Measurements from ENCODE around the gene AATF. TPM values are rescaled to one million over a fixed set of nuclear protein-coding genes. Genes with fewer than 3 reads are reported as not detected.

The AATF gene
- total RNA-seq, 1 donor from 2014 or later: 101 TPM

DNA sequence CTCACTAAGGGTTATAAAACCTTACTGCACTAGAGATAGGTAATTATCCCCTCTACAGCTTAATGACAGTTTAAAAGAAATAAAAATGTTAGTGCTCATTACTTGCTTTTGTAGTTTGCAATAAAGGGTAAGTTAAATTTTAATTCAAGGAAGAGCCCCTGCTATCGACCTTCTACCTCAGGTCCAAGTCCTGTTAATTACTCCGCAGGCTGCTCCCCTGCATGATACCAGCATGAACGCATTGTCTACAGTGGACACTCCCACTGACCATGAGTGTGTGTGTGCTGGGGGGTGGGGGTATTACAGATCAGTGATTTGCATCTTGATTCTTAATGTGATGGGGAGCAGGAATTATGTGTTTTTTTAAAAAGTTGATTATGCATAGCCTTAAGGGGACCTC, 103.1 kb downstream of the AATF start:
- intact Hi-C loops (cut with micrococcal nuclease): no loop called here
- H3K4me3 Mint-ChIP-seq (ENCODE audit: low read depth): no peak overlapping the region
- no peak for DNase-seq (ENCODE audit: low spot score)
- H3K36me3 Mint-ChIP-seq (ENCODE audit: low read depth): peaks cover 20% of the 10 kb centered on the region
- H3K27me3 Mint-ChIP-seq (ENCODE audit: low read depth): no peaks in the 10 kb centered on the region
- H3K4me1 Mint-ChIP-seq (ENCODE audit: low read depth): peaks cover 7% of the 10 kb centered on the region
- H3K27ac Mint-ChIP-seq: no peak overlapping the region
- no peaks in the 10 kb centered on the region for H3K9me3 Mint-ChIP-seq

DNA sequence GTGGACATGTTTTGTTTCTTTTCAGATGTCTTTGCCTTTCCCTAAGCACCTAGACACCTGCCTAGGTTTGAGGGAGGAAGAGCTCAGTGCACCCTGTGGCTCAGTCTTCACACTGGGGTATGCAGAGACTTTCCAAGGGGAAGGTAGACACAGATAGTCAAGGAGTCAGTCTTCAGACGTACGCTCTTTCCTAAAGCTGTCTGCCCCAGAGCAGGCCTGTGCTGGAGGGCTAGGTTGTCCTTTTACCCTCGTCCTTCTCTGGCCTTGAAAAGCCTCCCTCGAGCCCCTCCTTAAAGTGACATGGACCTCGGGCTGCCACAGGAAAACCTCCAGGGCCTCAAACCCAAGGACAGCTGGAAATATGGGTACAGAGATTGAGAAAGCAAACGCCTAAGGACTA, 103.7 kb downstream of the AATF start:
- intact Hi-C loops (cut with micrococcal nuclease): no loop called here
- no peaks in the 10 kb centered on the region for H3K9me3 Mint-ChIP-seq
- H3K27me3 Mint-ChIP-seq (ENCODE audit: low read depth): no peaks in the 10 kb centered on the region
- peaks cover 25% of the 10 kb centered on the region for H3K36me3 Mint-ChIP-seq (ENCODE audit: low read depth)
- H3K4me1 Mint-ChIP-seq (ENCODE audit: low read depth): peaks cover 6% of the 10 kb centered on the region
- no peak overlapping the region for H3K27ac Mint-ChIP-seq
- H3K4me3 Mint-ChIP-seq (ENCODE audit: low read depth): no peak overlapping the region
- DNase-seq (ENCODE audit: low spot score): no peak

DNA sequence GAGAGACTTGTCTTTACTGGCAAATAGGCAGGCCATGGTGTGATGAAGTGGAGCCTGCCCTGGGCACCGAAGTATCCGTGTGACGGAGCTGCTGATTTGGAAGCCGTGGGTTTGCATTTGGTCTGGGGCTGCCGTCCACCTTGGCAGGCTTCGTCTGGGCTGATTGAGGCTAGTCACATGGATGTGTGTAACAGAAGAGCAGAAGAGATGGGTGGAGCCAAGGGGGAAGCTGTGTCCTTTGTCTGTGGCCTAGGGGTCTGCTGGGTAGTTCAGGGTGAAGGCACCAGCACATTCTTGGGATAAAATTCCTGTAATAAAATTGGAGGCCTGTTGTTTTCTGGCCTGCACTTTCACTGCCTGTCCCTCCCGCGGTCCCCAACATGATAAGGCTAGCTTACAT, 106.1 kb downstream of the AATF start:
- intact Hi-C loops (cut with micrococcal nuclease): no loop called here
- no peak overlapping the region for H3K27ac Mint-ChIP-seq

DNA sequence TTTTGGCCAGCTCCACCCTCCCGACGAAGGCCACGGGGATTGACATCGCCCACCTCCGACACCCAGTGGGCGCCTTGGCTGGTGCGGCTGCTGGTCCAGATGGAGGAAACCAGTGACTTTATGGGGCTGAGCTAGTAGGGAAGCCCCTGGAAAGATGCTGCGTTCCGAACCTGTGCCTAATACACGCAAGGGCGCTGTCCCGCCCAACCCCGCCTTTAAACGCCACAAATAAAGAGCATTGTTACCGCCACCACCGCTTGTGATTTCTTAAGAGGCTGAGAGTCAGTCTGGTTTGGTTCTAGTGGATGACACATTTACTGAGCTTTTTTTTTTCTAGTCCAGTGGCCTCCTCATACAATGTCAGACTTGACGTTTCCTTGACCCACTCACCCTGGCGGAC, 107.9 kb downstream of the AATF start:
- no peak for DNase-seq (ENCODE audit: low spot score)
- no peak overlapping the region for H3K27ac Mint-ChIP-seq
- H3K27me3 Mint-ChIP-seq (ENCODE audit: low read depth): no peaks in the 10 kb centered on the region
- no peak overlapping the region for H3K4me3 Mint-ChIP-seq (ENCODE audit: low read depth)
- intact Hi-C loops (cut with micrococcal nuclease): no loop called here
- no peaks in the 10 kb centered on the region for H3K9me3 Mint-ChIP-seq
- peaks cover 24% of the 10 kb centered on the region for H3K36me3 Mint-ChIP-seq (ENCODE audit: low read depth)
- no peaks in the 10 kb centered on the region for H3K4me1 Mint-ChIP-seq (ENCODE audit: low read depth)

More for the DNA sequence above, 106.1 kb downstream of the AATF start:
- Mint-ChIP-seq H3K27me3 (ENCODE audit: low read depth) (no peaks in the 10 kb centered on the region), H3K4me3 (ENCODE audit: low read depth) (no peak overlapping the region), H3K4me1 (ENCODE audit: low read depth) (no peaks in the 10 kb centered on the region), H3K36me3 (ENCODE audit: low read depth) (peaks cover 24% of the 10 kb centered on the region), H3K9me3 (no peaks in the 10 kb centered on the region)
- DNase-seq (ENCODE audit: low spot score): no peak

DNA sequence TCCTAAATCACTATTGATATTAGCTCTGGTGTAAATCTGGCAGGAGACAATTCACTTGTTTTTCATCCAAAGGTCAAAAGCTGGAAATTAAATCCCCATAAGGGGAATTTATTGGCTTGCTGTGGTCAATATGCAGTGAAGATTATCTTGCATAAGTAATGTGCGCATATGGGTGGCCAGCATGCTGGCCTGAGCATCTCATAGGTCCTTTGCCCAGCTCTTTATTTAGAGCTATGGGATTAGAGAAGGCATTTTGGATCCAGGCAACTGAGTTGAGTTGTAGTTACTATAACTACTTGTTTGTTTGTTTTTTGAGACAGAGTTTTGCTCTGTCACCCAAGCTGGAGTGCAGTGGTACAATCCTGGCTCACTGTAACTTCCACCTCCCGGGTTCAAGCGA, 110.7 kb downstream of the AATF start:
- intact Hi-C loops (cut with micrococcal nuclease): no loop called here
- Mint-ChIP-seq H3K4me3 (ENCODE audit: low read depth) (no peak overlapping the region), H3K9me3 (no peaks in the 10 kb centered on the region), H3K36me3 (ENCODE audit: low read depth) (peaks cover 17% of the 10 kb centered on the region), H3K4me1 (ENCODE audit: low read depth) (no peaks in the 10 kb centered on the region), H3K27me3 (ENCODE audit: low read depth) (peaks cover 5% of the 10 kb centered on the region), H3K27ac (no peak overlapping the region)
- DNase-seq (ENCODE audit: low spot score): no peak

DNA sequence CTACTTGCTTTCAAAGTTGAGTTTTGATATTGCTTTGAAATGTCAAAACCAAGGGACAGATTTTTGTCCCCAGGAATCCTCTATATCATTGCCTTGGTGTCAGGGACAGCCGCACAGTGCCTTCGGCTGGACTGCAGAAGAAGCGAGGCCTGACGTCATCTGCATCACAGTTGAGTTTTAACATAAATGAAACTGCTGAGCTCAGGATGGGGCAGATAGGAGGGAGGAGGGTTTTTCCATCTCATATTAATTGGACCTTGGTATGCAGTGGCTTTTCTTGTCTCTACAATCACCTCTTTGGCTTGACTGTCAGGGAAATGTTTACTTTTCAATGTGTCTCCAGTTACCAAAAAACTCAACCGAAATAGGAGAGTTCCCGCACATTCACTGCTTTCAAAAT, 111.3 kb downstream of the AATF start:
- H3K36me3 Mint-ChIP-seq (ENCODE audit: low read depth): peaks cover 17% of the 10 kb centered on the region
- H3K9me3 Mint-ChIP-seq: no peaks in the 10 kb centered on the region

DNA sequence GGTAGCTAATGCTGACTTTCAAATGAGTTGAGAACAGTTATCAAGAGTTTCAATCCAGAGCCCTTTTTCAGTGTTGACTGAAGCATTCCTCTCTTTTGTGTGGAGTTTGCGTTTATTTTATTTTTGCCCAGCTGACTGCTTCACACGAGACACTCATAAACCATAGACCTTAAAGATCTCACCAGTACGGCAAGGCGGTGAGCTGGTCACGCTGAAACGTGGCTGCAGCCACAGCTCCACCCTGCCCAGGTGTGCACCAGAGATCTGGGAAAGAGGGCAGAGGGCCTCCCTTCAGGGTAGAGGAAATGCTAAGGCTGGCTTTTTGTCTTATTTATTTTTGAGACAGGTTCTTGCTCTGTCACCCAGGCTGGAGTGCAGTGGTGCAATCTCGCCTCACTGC, 112.2 kb downstream of the AATF start:
- Mint-ChIP-seq H3K4me3 (ENCODE audit: low read depth) (no peak overlapping the region), H3K9me3 (no peaks in the 10 kb centered on the region), H3K4me1 (ENCODE audit: low read depth) (no peaks in the 10 kb centered on the region), H3K27me3 (ENCODE audit: low read depth) (peaks cover 5% of the 10 kb centered on the region), H3K36me3 (ENCODE audit: low read depth) (peaks cover 17% of the 10 kb centered on the region), H3K27ac (no peak overlapping the region)
- no peak for DNase-seq (ENCODE audit: low spot score)
- intact Hi-C loops (cut with micrococcal nuclease): no loop called here

More for the DNA sequence above, 111.3 kb downstream of the AATF start:
- Mint-ChIP-seq H3K4me3 (ENCODE audit: low read depth) (no peak overlapping the region), H3K4me1 (ENCODE audit: low read depth) (no peaks in the 10 kb centered on the region), H3K27ac (no peak overlapping the region), H3K27me3 (ENCODE audit: low read depth) (peaks cover 5% of the 10 kb centered on the region)
- DNase-seq (ENCODE audit: low spot score): no peak
- intact Hi-C loops (cut with micrococcal nuclease): no loop called here

DNA sequence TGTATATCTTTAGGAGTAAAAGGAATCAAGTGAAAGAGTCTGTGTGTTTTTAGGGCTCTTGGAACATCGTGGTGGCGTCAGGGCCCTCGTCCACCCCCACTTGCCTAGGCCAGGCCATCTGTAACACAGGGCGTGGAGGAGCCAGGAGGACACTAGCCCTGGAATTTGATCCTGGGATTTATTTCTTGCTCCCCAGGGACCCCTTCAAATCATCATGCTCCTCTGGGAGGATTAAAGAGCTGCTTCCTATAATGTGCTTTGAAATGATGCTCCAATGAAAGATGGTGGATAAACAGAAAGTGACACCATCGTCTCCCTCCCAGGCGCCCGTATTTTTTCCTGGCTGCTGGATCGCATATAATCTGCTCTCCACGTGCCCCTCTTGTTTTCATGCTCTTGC, 113.3 kb downstream of the AATF start:
- no peaks in the 10 kb centered on the region for H3K4me1 Mint-ChIP-seq (ENCODE audit: low read depth)
- H3K9me3 Mint-ChIP-seq: no peaks in the 10 kb centered on the region
- no peak overlapping the region for H3K4me3 Mint-ChIP-seq (ENCODE audit: low read depth)
- DNase-seq (ENCODE audit: low spot score): no peak
- intact Hi-C loops (cut with micrococcal nuclease): no loop called here
- peaks cover 10% of the 10 kb centered on the region for H3K27me3 Mint-ChIP-seq (ENCODE audit: low read depth)
- peaks cover 7% of the 10 kb centered on the region for H3K36me3 Mint-ChIP-seq (ENCODE audit: low read depth)
- H3K27ac Mint-ChIP-seq: no peak overlapping the region

DNA sequence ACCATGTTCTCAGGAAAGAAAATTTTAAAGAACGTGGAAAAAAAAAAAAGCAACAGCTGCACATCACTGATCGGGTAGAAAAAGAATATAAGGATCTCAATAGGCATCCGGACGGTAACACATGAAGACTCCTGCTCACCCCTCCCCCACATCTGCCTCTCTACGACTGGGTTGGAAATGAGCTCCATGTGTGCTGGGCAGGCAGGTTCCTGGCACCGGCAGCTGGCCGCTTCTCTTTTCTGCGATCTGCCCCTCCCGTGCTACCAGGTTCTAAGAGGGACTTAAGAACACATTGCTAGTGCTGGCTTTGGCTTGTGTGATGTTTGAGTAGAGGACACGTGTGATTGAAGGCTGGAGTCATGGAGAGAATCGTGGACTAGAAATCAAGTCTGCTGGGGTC, 115.5 kb downstream of the AATF start:
- no peak for DNase-seq (ENCODE audit: low spot score)
- H3K9me3 Mint-ChIP-seq: no peaks in the 10 kb centered on the region
- peaks cover 23% of the 10 kb centered on the region for H3K27me3 Mint-ChIP-seq (ENCODE audit: low read depth)
- intact Hi-C loops (cut with micrococcal nuclease): no loop called here
- H3K4me3 Mint-ChIP-seq (ENCODE audit: low read depth): no peak overlapping the region
- no peaks in the 10 kb centered on the region for H3K4me1 Mint-ChIP-seq (ENCODE audit: low read depth)
- H3K27ac Mint-ChIP-seq: no peak overlapping the region
- no peaks in the 10 kb centered on the region for H3K36me3 Mint-ChIP-seq (ENCODE audit: low read depth)

DNA sequence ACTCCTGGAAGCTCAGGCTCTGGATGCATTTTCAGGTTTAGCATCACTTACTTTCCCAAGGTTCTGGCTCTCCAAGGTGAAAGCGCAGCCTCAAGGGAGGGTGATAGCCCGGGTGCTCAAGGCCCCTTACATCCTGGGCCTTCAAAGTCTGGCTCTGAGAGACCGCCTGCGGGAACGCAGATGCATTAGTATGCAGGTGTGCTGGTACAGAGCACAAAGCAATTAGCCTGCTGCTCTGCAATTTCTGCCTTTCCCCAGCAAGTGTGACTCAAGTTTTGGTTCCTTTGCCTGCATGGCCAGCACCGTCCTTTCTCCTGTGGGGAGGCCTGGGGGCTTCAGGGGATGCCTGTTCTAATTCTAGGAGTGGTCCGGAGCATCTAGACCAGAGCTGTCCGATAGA, 116.2 kb downstream of the AATF start:
- Mint-ChIP-seq H3K9me3 (no peaks in the 10 kb centered on the region), H3K27me3 (ENCODE audit: low read depth) (peaks cover 23% of the 10 kb centered on the region), H3K36me3 (ENCODE audit: low read depth) (no peaks in the 10 kb centered on the region), H3K27ac (no peak overlapping the region), H3K4me1 (ENCODE audit: low read depth) (no peaks in the 10 kb centered on the region), H3K4me3 (ENCODE audit: low read depth) (no peak overlapping the region)
- no peak for DNase-seq (ENCODE audit: low spot score)
- intact Hi-C loops (cut with micrococcal nuclease): no loop called here

DNA sequence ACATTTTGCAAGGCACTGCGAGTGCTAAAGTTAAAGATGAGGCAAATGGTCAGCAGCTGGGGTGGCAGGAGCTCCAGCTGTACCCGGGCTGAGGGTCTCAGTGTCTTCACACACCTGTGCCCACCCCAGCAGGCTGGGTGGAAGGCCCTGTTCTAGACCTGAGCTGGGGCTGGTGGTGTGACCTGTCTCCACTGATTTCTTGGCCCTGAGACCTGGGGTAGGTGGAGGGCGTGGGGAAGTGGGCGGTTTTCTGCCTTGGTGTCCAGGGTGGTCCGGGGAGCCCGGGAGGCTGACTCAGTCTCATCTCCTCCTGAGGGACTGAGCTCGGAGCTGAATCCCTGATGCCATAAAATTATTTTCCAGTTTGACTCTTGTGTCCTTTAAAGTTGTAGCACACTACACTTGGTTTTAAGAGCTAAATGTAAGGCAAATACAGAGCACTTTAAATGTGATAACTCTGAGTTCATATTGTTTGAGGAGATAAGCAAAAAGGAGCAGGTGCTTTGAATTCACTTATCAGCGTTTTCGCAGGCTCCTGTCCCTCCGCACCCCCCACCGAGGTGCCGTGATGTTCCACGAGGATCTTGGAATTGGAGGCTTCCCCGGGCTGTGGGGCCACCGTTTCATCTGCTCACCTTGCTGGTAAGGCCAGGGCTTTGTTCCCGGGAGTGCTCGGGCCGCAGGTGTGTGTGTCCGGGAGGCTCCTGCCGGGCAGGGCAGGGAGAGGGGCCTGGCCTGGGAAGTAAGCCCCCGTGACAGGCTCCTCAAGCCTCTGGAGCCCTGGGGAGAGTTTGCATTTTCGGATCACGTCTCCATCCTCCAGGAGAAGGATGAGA, 117.0 kb downstream of the AATF start:
- Mint-ChIP-seq H3K9me3 (no peaks in the 10 kb centered on the region), H3K27ac (no peak overlapping the region), H3K36me3 (ENCODE audit: low read depth) (no peaks in the 10 kb centered on the region), H3K4me1 (ENCODE audit: low read depth) (no peaks in the 10 kb centered on the region), H3K4me3 (ENCODE audit: low read depth) (no peak overlapping the region), H3K27me3 (ENCODE audit: low read depth) (peaks cover 23% of the 10 kb centered on the region)
- intact Hi-C loops (cut with micrococcal nuclease): no loop called here
- no peak for DNase-seq (ENCODE audit: low spot score)

DNA sequence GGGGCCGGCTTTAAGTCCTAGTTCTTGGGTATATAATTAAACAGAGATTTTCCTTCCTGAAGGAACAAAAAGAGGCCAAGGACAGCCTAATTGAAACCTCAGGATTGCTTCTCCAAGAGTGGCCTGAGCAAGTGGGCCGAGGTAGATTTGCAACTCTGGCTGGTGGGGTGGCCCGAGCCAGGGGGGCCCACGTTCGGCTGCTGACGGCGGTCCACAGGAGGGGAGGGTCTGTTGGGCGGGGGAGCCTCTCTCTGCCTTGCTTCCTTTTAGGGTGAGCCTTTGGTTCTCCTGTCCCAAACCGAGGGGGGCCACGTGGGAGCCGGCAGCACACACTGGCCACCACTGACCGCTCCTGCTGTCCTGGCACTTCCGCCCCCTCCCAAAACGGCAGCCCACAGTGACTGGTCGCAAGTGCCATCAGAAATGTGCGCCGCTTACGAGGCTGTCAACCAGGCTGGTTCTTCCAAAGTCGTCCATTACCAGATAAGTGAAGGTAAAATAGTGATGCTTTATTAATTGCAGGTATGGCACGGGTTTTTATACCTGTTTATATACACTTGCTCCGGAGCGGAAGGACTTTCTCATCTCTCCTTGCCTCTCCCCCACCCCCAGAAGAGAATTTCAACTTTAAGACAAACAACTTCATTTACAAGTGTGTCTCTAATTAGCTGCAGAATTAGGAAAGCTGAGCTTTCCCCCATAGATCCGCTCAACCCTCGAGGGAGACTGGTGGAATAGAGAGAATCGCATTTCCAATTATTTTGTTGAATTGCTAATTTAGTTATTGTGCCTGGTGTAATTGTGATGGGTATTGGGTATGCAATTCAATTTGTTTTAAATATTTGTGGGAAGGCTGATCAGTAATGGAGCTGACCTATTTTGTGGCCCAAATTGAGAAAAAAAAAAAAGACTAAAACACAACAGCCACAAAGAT, 117.8 kb downstream of the AATF start:
- peaks cover 23% of the 10 kb centered on the region for H3K27me3 Mint-ChIP-seq (ENCODE audit: low read depth)
- DNase-seq (ENCODE audit: low spot score): no peak
- no peaks in the 10 kb centered on the region for H3K36me3 Mint-ChIP-seq (ENCODE audit: low read depth)
- no peak overlapping the region for H3K4me3 Mint-ChIP-seq (ENCODE audit: low read depth)
- no peak overlapping the region for H3K27ac Mint-ChIP-seq
- intact Hi-C loops (cut with micrococcal nuclease): no loop called here
- H3K4me1 Mint-ChIP-seq (ENCODE audit: low read depth): no peaks in the 10 kb centered on the region
- H3K9me3 Mint-ChIP-seq: no peaks in the 10 kb centered on the region

DNA sequence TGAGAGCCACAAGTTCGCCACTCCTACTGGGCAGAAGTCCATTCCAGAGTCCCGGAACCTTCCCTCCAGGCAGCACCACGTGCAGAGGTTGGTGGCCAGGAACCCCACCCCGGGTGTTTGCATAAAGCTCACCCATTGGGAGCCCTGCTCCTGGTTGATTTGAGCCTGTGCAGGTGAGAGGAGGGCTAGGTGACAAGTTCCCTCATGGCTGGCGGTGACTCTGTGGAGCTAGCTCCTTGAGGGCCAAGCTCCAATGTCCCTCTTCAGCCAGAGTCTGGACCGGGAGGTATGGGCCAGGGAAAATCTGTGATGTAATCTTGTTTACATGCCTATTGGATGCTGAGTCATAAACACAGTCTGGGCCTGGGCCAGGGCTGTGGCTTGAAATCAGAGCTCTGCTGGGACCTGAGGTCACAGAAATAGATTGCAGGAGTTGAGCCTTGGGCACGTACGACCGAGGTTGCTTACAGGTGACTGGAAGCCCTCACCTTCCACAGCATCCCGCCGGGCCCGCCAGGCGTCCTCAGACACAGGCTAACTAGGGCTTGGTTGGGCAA, 118.9 kb downstream of the AATF start:
- no peaks in the 10 kb centered on the region for H3K4me1 Mint-ChIP-seq (ENCODE audit: low read depth)
- intact Hi-C loops (cut with micrococcal nuclease): no loop called here
- H3K27ac Mint-ChIP-seq: no peak overlapping the region
- H3K36me3 Mint-ChIP-seq (ENCODE audit: low read depth): no peaks in the 10 kb centered on the region
- H3K9me3 Mint-ChIP-seq: no peaks in the 10 kb centered on the region
- no peak overlapping the region for H3K4me3 Mint-ChIP-seq (ENCODE audit: low read depth)
- no peak for DNase-seq (ENCODE audit: low spot score)
- H3K27me3 Mint-ChIP-seq (ENCODE audit: low read depth): peaks cover 23% of the 10 kb centered on the region

All from activated T-helper 2 cell treated with anti-CD3 and anti-CD28 coated beads, Interferon-gamma antibody, Interleukin-2, Interleukin-4, amounts not matched to agents 10 μg/mL and 5 μg/mL and 100 μg/mL, durations not matched to agents 14 hours and 24 hours and 36 hours (primary cell).